ENCODE data around the gene PDE4A.

DNA sequence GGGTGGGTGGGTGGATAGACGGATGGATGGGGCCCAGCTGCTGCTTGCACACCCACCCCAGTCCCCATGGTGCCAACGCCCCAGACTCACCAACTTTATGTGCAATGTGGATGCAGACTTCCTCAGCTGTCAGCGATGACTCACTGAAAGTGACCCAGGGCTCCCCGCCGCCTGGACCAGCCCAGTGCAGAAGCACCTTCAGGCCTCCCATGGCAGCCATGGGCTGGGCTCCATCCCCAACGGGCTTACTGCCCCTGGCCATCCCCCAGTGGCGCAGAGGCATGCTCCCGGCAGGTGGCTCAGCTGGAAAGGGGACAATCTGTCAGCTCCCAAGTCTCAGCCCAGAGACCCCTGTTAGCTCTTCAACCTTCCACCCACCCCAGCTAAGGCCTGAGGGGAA, 42.2 kb upstream of the PDE4A start:
- TF ChIP-seq, protein P1, sequence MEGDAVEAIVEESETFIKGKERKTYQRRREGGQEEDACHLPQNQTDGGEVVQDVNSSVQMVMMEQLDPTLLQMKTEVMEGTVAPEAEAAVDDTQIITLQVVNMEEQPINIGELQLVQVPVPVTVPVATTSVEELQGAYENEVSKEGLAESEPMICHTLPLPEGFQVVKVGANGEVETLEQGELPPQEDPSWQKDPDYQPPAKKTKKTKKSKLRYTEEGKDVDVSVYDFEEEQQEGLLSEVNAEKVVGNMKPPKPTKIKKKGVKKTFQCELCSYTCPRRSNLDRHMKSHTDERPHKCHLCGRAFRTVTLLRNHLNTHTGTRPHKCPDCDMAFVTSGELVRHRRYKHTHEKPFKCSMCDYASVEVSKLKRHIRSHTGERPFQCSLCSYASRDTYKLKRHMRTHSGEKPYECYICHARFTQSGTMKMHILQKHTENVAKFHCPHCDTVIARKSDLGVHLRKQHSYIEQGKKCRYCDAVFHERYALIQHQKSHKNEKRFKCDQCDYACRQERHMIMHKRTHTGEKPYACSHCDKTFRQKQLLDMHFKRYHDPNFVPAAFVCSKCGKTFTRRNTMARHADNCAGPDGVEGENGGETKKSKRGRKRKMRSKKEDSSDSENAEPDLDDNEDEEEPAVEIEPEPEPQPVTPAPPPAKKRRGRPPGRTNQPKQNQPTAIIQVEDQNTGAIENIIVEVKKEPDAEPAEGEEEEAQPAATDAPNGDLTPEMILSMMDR (IDR thresholded peaks at IDR 0.05), result no peak
- no peak for TF ChIP-seq POLR2A (IDR thresholded peaks at IDR 0.05)
- TF ChIP-seq EP300 (IDR thresholded peaks at IDR 0.05), result no peak

Data from ovary (tissue), 3 donors.